NCI-H82 treated with DMSO at 0.1 percent for 48 hours (cell line): ENCODE measurements around the gene SPOPL.

Experiments
- DNase-seq: peaks from one replicate; lab custom pipeline; 2025; ENCODE audit not compliant: unreplicated experiment; lab: John Stamatoyannopoulos, UW

The SPOPL gene

DNA sequence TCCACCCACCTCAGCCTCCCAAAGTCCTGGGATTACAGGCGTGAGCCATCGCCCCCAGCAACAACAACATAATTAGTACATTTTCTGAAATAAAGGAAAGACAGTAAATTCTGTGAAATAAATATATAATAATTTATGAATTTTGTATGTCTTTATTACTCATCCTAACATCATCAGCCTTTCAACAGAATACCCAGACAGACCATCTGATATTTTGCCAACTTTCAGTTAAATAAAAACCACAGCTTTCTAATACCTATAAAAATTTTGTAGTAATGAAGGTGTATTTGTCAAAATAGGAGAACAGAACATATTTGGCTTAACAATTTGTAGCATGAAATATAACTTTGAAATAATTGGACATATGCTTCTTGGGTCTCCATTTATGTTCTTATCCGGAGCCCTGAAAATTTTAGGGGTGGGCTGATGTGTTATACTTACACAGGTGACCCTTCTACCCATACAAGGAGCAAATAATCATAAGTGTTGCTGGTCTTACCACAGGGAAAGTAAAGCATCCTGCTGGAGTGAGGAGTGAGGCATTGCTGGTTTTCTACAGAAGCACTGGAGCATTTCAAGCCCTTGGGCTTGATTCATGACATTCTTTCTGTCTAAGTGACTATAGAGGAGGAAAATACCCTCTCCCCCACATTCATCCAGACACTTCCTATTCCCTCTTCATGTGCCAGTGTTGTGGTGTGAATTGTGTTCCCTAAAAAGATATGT is 99.3 kb downstream of the SPOPL start:
- no peak for DNase-seq

DNA sequence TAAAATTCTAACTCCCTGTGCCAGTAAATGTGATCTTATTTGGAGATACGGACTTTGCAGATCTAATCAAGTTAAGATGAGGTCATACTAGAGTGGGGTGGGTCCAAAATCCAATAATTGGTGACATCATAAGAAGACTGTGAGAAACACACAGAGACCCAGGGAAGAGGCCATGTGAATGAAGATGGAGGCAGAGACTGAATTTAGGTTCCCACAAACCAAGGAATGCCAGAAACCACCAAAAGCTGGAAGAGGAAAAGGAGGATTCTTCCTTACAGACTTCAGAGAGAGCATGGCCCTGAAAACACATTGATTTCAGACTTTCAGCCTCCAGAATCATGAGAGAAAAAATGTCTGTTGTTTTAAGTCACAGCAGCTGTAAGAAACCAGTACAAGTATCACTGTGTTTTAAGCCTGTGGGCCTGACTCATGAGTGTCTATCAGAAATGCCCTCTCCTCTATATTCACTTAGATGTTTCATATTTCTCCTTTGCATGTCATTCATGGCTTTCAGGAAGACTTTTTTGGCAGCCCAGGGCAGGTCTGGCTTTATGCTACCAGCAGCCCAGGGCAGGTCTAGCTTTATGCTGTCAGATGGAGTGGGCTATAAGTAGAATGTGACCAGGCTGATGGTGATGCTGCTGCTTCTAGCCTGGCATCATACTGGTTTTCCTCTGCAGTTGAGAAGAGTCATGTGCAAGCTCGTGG is 100.0 kb downstream of the SPOPL start:
- no peak for DNase-seq

GRCh38 chr2:138602166-138602460 is 100.5 kb downstream of the SPOPL start:
- no peak for DNase-seq

DNA sequence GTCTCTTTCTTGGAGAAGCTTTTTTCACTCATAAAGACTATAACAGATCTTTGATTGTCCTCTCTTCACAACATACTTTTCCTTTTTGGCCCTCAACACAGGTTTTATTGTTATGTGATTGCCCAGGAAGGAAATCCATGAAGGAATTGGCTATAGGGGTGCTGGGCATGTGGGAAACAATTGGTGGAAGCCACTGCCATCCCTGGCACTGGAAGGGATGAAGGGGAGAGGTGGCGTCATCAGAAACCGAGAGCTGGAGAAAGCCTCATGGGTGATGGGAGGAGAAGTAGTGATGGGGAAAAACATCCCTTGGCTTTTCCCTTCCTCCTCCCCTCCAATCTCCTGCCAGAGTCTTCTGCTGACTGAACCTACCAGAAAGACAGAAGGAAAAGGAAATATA is 106.2 kb downstream of the SPOPL start:
- DNase-seq = no peak

GRCh38 chr2:138609446-138609845 is 107.9 kb downstream of the SPOPL start:
- DNase-seq = no peak

- no peak for DNase-seq
Measured at GRCh38 chr2:138610201-138610953, 108.8 kb downstream of the SPOPL start.

- no peak for DNase-seq
Measured at GRCh38 chr2:138615257-138615656, 113.7 kb downstream of the SPOPL start.

DNA sequence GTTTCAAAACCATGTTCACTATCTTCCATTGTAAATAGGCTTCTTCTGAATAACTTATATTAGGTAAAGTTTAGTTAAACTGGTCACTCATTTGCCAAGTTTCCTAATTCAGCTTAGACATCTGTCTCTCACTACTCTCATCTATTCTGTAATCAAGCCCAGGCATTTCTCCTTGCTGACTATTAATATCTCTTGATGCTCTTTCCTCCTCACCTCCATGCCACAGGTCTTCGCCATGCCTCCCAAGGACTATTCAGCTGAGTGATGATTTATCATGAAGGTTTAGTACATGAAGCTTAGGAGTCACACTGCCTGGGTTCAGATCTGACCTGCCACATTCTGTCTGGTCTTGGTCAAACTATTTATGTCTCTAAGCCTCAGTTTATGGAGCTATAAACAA is 115.5 kb downstream of the SPOPL start:
- no peak for DNase-seq

GRCh38 chr2:138618971-138619370 is 117.4 kb downstream of the SPOPL start:
- DNase-seq = no peak

DNA sequence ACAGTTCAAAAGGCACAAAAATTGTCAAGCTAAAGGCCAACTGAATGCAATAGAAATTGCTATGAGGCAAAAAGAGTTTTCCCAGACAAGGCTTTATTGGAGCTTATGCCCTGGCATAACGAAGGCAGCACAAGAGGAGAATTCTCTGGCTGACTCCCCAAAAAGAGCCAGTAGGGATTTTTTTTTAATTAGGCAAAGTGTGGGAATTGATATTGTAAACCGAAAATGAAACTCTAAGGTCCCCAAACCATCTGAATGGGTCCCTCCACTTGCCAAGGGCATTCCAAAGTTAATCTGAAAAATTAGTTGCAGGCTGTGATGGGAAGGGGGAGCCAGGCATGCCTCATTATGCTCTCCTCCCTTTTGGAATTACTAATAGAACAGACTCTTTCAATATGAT is 118.9 kb downstream of the SPOPL start:
- DNase-seq = no peak

DNA sequence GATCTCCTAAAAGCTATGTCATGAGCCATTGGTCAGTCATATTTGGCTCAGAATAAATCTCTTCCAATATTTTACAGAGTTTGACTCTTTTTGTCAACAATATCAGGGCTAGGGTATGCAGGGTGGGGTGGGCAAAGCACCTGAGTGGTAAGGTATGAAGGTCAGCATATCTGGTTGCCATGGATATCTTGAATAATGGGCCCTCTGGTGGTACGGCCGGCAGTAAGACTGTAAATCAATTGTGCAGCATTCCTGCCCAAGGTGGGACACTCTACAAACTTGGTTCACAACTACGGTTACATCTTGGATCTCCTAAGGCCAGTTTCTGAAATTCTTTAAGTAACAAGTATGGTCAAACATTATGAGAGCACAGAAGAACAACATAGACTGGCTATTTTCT is 119.6 kb downstream of the SPOPL start:
- no peak for DNase-seq

- no peak for DNase-seq
Measured at GRCh38 chr2:138622613-138623012, 121.0 kb downstream of the SPOPL start.
